Skeletal muscle satellite cell (primary cell): ENCODE data around the gene CPAMD8.

ENCODE experiments used
- H3K27me3 ChIP-seq: 2 replicates; pipeline ENCODE4 v1.7.0; 2013; ENCODE audit warnings: low read length; ENCODE audit not compliant: control insufficient read depth, insufficient read depth
- H3K36me3 ChIP-seq: 2 replicates; pipeline ENCODE4 v1.7.0; 2013; ENCODE audit warnings: mild to moderate bottlenecking, control low read depth, low read length; ENCODE audit not compliant: insufficient read depth
- H3K4me1 ChIP-seq: 2 replicates; pipeline ENCODE4 v1.7.0; 2013; ENCODE audit warnings: low read length; ENCODE audit not compliant: control insufficient read depth, insufficient read depth
- H3K4me2 ChIP-seq: 2 replicates; pipeline ENCODE4 v1.7.0; 2013; ENCODE audit warnings: mild to moderate bottlenecking, low read length
- H3K4me3 ChIP-seq: 2 replicates; pipeline ENCODE4 v1.7.0; 2013; ENCODE audit warnings: low read length
- H3K9ac ChIP-seq: 2 replicates; pipeline ENCODE4 v1.7.0; 2013; ENCODE audit warnings: mild to moderate bottlenecking, low read depth, low read length, moderate library complexity
- H3K9me3 ChIP-seq: replicated peaks from 2 replicates; pipeline ENCODE4 v1.7.0; 2013; ENCODE audit warnings: mild to moderate bottlenecking, control low read depth, low read length

Gene CPAMD8

DNA sequence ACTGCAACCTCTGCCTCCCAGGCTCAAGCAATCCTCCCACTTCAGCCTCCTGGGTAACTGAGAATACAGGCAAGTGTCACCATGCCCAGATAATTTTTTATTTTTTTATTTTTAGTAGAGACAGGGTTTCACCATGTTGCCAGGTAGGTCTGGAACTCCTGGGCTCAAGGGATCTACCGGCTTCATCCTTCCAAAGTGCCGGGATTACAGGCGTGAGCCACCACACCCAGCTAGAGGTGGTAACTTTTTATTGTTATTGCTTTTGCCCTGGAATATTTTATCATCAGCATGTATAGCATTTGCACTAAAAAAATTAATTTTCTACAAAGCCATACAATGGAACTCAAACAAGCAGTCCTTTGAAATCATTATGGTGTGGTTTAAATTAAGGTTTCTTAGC is 34.6 kb upstream of the CPAMD8 start:
- Histone ChIP-seq H3K9me3 (peaks cover 7% of the 10 kb centered on the region), H3K27me3 (no peaks in the 10 kb centered on the region), H3K36me3 (peaks cover 25% of the 10 kb centered on the region), H3K9ac (no peak overlapping the region), H3K4me1 (no peaks in the 10 kb centered on the region), H3K4me2 (no peak overlapping the region), H3K4me3 (no peak overlapping the region)

DNA sequence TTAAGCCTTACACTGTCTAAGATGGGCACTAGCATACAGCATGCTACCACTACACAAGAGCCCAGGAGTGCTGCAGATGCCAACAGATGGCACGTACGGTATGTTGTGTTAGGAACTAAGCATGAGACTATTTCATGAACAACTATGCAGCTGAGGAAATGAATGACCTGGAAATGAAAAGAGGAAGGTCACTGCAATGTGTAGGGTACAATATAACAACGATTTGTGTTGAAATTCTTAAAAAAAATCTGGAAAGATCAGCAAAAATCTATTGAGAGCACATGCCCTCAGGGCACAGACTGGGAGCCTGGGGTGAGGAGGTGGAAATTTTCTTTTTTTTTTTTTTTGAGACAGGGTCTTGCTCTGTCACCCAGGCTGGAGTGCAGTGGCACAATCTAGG is 34.2 kb upstream of the CPAMD8 start:
- Histone ChIP-seq H3K36me3 (peaks cover 26% of the 10 kb centered on the region), H3K9me3 (peaks cover 7% of the 10 kb centered on the region), H3K4me1 (no peaks in the 10 kb centered on the region), H3K27me3 (no peaks in the 10 kb centered on the region), H3K9ac (no peak overlapping the region), H3K4me3 (no peak overlapping the region), H3K4me2 (no peak overlapping the region)

DNA sequence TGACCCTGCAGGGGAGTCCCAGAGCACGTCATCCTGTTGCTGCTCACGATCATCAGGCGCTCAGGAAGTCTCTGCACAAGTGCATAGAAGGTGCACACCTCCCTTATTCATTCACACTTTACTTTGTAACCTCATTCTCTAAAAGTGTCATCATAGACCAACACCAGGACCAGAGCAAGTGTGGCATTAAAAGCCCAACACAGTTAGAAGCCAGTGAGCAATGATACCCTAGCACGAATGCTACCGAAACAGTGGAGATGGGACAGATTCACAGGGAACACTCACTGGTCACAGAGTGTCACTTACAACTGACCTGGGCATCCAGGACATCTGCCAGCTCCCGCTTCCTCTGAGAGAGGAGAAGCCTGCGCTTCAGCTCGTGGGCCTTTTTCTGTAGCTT is 31.6 kb upstream of the CPAMD8 start:
- no peaks in the 10 kb centered on the region for H3K4me1 ChIP-seq
- peaks cover 31% of the 10 kb centered on the region for H3K36me3 ChIP-seq
- no peak overlapping the region for H3K4me3 ChIP-seq
- no peaks in the 10 kb centered on the region for H3K27me3 ChIP-seq
- H3K9me3 ChIP-seq, result peaks cover 7% of the 10 kb centered on the region
- H3K4me2 ChIP-seq, result no peak overlapping the region
- no peak overlapping the region for H3K9ac ChIP-seq

DNA sequence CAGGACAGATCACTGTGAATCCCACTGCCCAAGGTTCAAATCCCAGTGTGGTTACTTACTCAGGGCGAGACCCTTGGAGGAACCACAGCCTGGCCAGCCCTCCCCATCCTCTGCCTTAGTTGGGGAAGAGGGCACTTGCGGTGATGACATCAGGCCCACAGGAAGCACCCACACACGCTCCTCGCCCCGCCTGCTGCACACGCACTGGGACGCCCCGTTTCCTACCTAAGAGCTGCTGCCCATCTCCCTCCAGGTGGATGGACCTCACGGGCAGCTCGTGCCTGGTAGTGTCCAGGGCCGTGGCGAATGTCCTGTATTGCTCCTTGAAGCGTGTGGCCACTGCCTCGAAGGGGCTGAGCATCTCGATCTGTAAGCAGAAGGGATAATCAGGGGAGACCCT is 29.0 kb upstream of the CPAMD8 start:
- H3K9ac ChIP-seq, result no peak overlapping the region

DNA sequence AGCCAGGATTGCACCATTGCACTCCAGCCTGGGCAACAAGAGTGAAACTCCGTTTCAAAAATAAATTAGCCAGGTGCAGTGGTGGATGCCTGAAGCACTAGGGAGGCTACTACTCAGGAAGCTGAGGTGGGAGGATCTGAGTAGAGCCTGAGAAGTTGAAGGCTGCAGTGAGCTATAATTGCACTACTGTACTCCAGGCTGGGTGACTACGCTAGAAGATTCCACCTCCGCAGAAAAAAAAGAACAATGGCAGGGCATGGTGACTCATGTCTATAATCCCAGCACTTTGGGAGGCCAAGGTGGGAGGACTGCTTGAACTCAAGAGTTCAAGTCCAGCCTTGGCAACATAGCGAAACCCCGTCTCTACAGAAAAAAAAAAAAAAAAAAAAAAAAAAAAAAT is 28.1 kb upstream of the CPAMD8 start:
- Histone ChIP-seq H3K4me1 (peaks cover 2% of the 10 kb centered on the region), H3K9ac (no peak overlapping the region), H3K4me2 (no peak overlapping the region), H3K27me3 (no peaks in the 10 kb centered on the region), H3K9me3 (peaks cover 7% of the 10 kb centered on the region), H3K36me3 (peaks cover 31% of the 10 kb centered on the region), H3K4me3 (no peak overlapping the region)

More for the DNA sequence above, 29.0 kb upstream of the CPAMD8 start:
- Histone ChIP-seq H3K36me3 (peaks cover 31% of the 10 kb centered on the region), H3K4me2 (no peak overlapping the region), H3K9me3 (peaks cover 7% of the 10 kb centered on the region), H3K4me1 (no peaks in the 10 kb centered on the region), H3K4me3 (no peak overlapping the region), H3K27me3 (no peaks in the 10 kb centered on the region)

DNA sequence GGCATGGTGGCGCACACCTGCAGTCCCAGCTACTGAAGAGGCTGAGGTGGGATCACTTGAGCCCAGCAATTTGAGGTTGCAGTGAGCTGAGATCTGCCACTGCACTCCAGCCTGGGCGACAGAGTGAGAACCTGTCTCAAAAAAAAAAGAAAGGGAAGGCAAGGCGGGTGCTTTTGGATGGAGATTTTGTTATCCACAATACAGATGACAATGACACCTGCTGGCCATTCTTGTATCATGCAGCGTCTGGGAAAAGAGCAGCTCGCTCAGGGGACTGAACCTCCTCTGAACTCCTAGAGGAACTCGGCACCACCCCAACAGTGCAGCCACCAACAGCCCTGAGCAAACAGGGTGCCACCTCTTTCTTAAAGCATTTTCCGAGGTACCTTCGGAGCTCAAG is 25.8 kb upstream of the CPAMD8 start:
- no peak overlapping the region for H3K4me3 ChIP-seq
- peaks cover 20% of the 10 kb centered on the region for H3K36me3 ChIP-seq
- peaks cover 5% of the 10 kb centered on the region for H3K4me1 ChIP-seq
- no peak overlapping the region for H3K9ac ChIP-seq
- H3K4me2 ChIP-seq, result no peak overlapping the region
- H3K27me3 ChIP-seq, result no peaks in the 10 kb centered on the region
- H3K9me3 ChIP-seq, result no peaks in the 10 kb centered on the region

DNA sequence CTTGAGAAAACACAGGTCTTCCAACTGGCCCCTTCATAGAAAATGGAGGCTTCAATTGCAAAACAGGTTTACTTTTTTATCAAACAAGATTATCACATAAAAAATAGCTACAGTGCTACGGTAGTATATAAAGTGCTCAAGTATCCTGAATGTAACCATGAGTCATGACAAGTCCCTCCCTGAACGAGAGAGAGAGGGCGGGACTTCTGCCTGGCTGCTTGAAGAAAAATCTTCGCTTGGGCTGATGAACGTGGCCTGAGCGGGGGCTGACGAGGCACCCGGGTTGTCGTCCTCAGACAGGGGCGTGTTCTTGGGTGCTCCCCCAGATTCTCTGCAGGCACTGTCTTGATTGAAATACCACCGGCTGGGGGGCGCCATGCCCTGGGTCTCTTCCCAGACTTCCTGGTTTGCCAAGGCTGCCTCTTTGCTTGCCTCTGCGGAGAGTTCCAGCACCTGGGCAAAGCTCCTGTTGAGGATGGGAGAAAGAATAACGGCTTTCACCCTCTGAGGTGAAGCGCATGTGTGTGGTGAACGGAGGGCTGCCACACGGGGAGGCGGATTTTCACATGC is 23.2 kb upstream of the CPAMD8 start:
- H3K36me3 ChIP-seq, result peaks cover 14% of the 10 kb centered on the region
- no peak overlapping the region for H3K4me3 ChIP-seq
- H3K9me3 ChIP-seq, result no peaks in the 10 kb centered on the region
- H3K4me1 ChIP-seq, result peaks cover 5% of the 10 kb centered on the region
- no peak overlapping the region for H3K9ac ChIP-seq
- H3K4me2 ChIP-seq, result no peak overlapping the region
- no peaks in the 10 kb centered on the region for H3K27me3 ChIP-seq

DNA sequence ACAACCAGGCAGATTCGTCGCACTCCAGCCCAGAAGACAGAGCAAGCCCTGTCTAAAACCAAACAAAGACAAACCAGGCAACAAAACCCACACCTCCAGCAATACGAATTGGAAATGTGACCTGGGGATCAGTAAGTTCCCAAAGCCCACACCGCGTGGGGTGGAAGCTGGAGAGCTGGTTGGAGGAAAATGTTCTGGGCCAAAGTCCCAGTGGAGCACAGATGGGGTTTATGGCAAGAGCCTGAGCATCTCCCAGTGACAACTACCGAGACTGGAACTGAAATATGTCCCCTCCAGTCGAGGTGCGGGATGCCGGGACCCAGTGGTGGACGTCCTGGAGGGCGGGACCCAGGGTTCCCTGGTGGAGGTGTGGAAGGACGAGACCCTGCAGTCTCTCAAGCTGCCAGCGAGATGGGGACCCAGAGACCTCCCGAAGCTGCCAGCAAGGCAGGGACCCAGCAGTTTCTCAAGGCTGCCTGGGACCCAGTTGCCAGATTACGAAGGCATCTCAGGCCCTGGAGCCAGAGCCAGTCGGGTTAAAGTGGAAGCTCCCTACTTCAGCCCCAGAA is 22.4 kb upstream of the CPAMD8 start:
- Histone ChIP-seq H3K4me1 (peaks cover 5% of the 10 kb centered on the region), H3K9ac (no peak overlapping the region), H3K4me3 (no peak overlapping the region), H3K9me3 (no peaks in the 10 kb centered on the region), H3K4me2 (no peak overlapping the region), H3K27me3 (peaks cover 3% of the 10 kb centered on the region), H3K36me3 (peaks cover 14% of the 10 kb centered on the region)

DNA sequence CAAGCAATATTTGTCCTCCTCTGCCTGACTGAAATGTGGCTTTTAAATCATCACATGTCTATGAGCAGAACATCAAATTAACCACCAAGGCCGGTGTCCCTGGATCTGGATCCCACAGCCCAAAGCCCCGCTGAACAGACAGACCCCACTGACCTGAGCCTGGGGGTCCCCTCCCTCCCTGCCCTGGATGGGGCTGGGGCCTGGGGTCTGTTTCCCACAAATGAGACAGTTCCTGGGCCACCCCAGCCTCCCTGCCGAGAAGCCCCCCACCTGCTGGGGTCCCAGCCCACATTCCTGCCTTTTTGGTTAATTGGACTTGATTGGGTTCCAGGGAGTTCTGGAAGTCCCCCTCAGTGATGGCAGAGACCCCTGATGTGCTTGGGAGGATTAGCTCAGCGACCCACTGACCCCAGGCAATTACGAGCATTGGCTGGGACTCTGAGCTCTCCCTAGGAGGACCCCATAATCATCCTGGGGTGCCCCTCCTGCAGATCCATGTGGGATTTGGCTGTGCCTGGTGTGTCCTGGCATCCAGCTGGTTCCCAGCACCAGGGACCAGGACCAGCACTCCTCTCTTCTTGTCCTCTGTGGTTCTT is 19.4 kb upstream of the CPAMD8 start:
- Histone ChIP-seq H3K36me3 (peaks cover 14% of the 10 kb centered on the region), H3K9me3 (no peaks in the 10 kb centered on the region), H3K4me3 (no peak overlapping the region), H3K4me1 (peaks cover 5% of the 10 kb centered on the region), H3K4me2 (no peak overlapping the region), H3K9ac (no peak overlapping the region), H3K27me3 (peaks cover 26% of the 10 kb centered on the region)

DNA sequence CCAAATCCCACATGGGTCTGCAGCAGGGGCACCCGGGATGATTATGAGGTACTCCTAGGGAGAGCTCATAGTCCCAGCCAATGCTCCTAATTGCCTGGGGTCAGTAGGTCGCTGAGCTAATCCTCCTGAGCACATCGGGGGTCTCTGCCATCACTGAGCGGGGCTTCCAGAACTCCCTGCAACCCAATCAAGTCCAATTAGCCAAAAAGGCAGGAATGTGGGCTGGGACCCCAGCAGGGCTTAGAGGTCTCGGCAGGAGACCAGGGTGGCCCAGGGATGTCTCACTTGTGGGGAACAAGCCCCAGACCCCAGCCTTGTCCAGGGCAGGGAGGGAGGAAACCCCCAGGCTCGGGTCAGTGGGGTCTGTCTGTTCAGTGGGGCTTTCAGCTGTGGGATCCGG is 17.1 kb upstream of the CPAMD8 start:
- Histone ChIP-seq H3K9ac (no peak overlapping the region), H3K4me3 (no peak overlapping the region), H3K4me1 (no peaks in the 10 kb centered on the region), H3K9me3 (no peaks in the 10 kb centered on the region), H3K4me2 (no peak overlapping the region), H3K36me3 (peaks cover 2% of the 10 kb centered on the region), H3K27me3 (peaks cover 30% of the 10 kb centered on the region)

DNA sequence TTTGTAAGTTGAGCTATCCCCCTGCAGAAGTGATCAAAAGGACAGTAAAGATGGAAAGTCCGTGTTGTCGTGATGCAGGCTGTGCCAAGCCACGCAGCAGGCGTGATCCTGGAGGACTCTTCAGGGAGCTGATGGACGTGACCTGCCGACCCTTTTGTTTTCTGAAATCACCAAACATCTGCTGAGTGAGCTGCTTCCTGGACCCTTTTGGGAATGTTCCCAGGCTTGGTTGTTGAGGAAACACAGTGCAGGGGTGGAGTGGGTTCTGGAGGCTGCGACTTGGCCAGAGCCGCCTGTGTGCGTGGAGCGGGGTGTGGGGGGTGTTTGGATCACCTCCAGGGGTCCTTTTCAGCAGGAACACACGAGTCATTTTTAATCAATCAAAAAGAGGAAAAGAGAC is 15.4 kb upstream of the CPAMD8 start:
- Histone ChIP-seq H3K9me3 (no peaks in the 10 kb centered on the region), H3K36me3 (no peaks in the 10 kb centered on the region), H3K27me3 (peaks cover 30% of the 10 kb centered on the region), H3K4me3 (no peak overlapping the region), H3K4me1 (no peaks in the 10 kb centered on the region), H3K4me2 (no peak overlapping the region), H3K9ac (no peak overlapping the region)

DNA sequence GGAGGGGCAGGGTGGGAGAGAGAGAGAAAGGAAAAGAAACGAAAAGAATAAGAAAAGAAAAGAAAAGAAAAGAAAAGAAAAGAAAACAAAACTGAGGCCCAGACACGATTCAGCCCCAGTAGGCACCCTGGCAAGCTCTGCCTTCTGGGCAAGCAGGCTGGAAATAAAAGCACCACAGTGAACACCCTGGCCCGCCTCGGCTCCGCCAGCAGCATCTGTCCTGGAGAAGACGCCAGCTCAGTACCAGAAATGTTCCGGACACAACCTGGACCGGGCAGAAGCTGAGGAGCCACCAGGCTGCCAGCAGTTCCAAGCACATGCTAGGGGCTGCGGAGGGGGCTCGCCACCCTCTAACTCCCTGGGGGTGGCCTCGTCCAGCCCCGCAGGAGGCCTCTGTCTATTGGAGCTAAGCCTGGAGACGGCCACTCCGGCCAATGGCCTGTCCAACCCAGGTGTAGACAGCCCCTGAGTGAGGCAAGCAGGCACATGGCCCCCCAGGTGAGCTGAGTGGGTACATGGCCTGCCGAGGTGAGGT is 11.4 kb upstream of the CPAMD8 start:
- Histone ChIP-seq H3K27me3 (peaks cover 21% of the 10 kb centered on the region), H3K4me3 (no peak overlapping the region), H3K9ac (no peak overlapping the region), H3K9me3 (no peaks in the 10 kb centered on the region), H3K4me1 (no peaks in the 10 kb centered on the region), H3K36me3 (no peaks in the 10 kb centered on the region), H3K4me2 (no peak overlapping the region)
